Stimulated activated naive B cell treated with anti-CD40 and anti-IgM and Interleukin-4, amounts not matched to agents 10 μg/mL and 1 μg/mL and 100 μg/mL, for 72 hours (primary cell): Measurements from ENCODE around the gene ZNF550.

Experiments used
- ATAC-seq, 2 donors: fragments of 150-1000 bp; cut with Tn5 transposase; replicated peaks; 2 replicates each; pipeline ENCODE4 v1.10.0; 2021; ENCODE audit warnings: moderate library complexity in 1 of 2
- DNase-seq: peaks from one replicate; pipeline ENCODE4 v3.0.0; 2021
- H3K27ac Mint-ChIP-seq: one replicate; pipeline ENCODE4 v1.8.0; 2022; ENCODE audit warnings: mild to moderate bottlenecking, mixed read lengths
- H3K27me3 Mint-ChIP-seq, 2 donors: one replicate each; pipeline ENCODE4 v1.8.0; 2022; ENCODE audit warnings: mixed read lengths in 2 of 2
- H3K36me3 Mint-ChIP-seq, 2 donors: one replicate each; pipeline ENCODE4 v1.8.0; 2022; ENCODE audit warnings: mixed read lengths in 2 of 2, mild to moderate bottlenecking in 1 of 2
- H3K4me1 Mint-ChIP-seq, 2 donors: one replicate each; pipeline ENCODE4 v1.8.0; 2022; ENCODE audit warnings: mixed read lengths in 2 of 2, mild to moderate bottlenecking in 1 of 2
- H3K4me3 Mint-ChIP-seq, 2 donors: one replicate each; pipeline ENCODE4 v1.8.0; 2022; ENCODE audit warnings: mild to moderate bottlenecking in 2 of 2, mixed read lengths in 2 of 2, moderate library complexity in 1 of 2
- H3K9me3 Mint-ChIP-seq, 2 donors: one replicate each; pipeline ENCODE4 v1.8.0; 2022; ENCODE audit warnings: mixed read lengths in 2 of 2, mild to moderate bottlenecking in 1 of 2

ZNF550 gene

DNA sequence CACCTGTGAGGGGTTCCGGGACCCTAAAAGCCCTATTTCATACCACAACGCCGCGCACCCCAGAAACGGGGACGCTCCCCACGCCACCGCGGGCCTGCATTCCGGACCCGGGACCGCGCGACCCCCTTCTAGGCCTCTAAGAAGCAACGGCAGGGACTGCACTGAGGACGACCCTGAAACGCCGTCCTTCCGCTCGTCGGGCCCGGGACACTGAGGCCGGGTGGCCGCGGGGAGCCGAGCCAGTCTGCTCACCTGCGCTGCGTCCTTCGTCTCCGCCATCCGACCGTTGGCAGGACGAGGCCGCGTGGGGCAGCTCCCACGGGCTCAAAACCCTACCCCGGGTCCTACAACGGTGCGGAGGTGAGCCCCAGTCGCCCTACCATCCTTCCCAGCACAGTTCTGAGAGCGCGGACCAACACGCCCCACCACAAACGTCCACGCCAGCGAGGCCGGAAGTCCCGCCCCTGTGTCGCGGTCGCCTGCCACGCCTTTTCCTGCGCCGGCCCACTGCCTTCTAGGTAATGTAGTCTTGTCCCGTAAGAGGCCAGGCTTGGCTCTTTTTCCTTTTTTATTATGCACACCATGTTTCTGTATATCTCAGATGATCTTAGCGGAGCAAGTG, at the start of gene ZNF550:
TSS of gene ZNF550 (minus strand) at position 460 of the 622 bp plus-strand sequence. CDS start at position 279, 181 bp downstream.
- H3K4me3 Mint-ChIP-seq, result peak within 1 kb of the TSS; percentile 95 to 96

GRCh38 chr19:57606931-57607330, 47.3 kb upstream of the ZNF550 start:
- Mint-ChIP-seq H3K4me1 (peaks cover 4 to 6% of the 10 kb centered on the region in 2 donors), H3K36me3 (peaks cover 50 to 64% of the 10 kb centered on the region in 2 donors), H3K9me3 (peaks cover 8 to 13% of the 10 kb centered on the region in 2 donors), H3K4me3 (no peak overlapping the region), H3K27ac (no peak overlapping the region), H3K27me3 (no peaks in the 10 kb centered on the region)
- no peak for DNase-seq
- ATAC-seq, result no peak

More for the DNA sequence above, at the start of gene ZNF550:
- H3K27me3 Mint-ChIP-seq, result peaks cover 0 to 9% of the 10 kb centered on the region in 2 donors
- H3K4me1 Mint-ChIP-seq, result peaks cover 29 to 32% of the 10 kb centered on the region in 2 donors
- peak; percentile 76 for DNase-seq
- peaks cover 34 to 53% of the 10 kb centered on the region in 2 donors for H3K36me3 Mint-ChIP-seq
- H3K27ac Mint-ChIP-seq, result peak within 1 kb of the TSS; percentile 95
- ATAC-seq, result peak; percentile 97 to 100
- peaks cover 4 to 15% of the 10 kb centered on the region in 2 donors for H3K9me3 Mint-ChIP-seq

DNA sequence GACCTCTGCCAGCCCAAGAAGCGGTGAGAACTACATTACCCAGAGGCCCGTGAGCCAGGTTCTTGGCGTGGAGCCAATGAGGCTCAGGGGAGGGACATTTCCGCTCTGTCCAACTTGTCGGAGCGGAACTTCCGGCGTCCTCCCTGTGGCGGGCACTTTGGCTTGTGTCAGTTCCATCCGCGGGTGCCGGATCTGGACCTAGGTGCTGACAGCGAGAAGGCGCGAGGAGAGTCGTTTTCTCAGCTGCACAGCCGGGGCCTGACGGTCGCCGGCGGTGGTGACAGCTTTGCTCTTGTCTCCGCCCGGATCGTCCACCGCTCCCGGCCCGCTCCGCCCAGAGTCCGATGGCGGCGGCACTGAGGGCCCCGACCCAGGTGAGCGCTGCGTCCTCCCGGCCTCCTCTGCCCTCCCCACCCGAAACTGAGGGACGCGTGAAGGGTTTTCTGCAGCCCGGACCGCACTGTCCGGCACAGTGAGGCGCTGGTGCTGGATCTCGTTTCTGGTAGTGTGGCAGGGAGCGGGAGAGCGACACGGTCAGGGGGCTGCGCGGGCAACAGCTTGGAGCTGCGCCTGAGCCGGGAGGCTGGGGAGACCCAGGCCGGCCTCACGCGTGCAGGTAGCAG, 40.2 kb upstream of the ZNF550 start, which contains the start of gene ZNF530:
TSS of gene ZNF530 (plus strand) at position 125 of the 623 bp plus-strand sequence. CDS start 4,461 bp downstream, outside the sequence.
- DNase-seq (peak; percentile 87), ATAC-seq (peak; percentile 99 to 100)
- peak within 1 kb of the TSS; percentile 87 to 88 for H3K4me3 Mint-ChIP-seq
- H3K9me3 Mint-ChIP-seq, result peaks cover 9 to 22% of the 10 kb centered on the region in 2 donors
- peak within 1 kb of the TSS; percentile 84 for H3K27ac Mint-ChIP-seq
- H3K36me3 Mint-ChIP-seq, result peaks cover 36 to 37% of the 10 kb centered on the region in 2 donors
- H3K27me3 Mint-ChIP-seq, result no peaks in the 10 kb centered on the region
- peaks cover 18 to 32% of the 10 kb centered on the region in 2 donors for H3K4me1 Mint-ChIP-seq

- ATAC-seq (peak; percentile 33 to 41), DNase-seq (no peak)
- Mint-ChIP-seq H3K4me1 (peaks cover 18 to 32% of the 10 kb centered on the region in 2 donors), H3K36me3 (peaks cover 31 to 32% of the 10 kb centered on the region in 2 donors), H3K9me3 (peaks cover 9 to 22% of the 10 kb centered on the region in 2 donors), H3K4me3 (peak overlapping the region; percentile 87 to 88), H3K27me3 (no peaks in the 10 kb centered on the region), H3K27ac (peak overlapping the region; percentile 84)
Measured at GRCh38 chr19:57599377-57599760, 39.7 kb upstream of the ZNF550 start.

DNA sequence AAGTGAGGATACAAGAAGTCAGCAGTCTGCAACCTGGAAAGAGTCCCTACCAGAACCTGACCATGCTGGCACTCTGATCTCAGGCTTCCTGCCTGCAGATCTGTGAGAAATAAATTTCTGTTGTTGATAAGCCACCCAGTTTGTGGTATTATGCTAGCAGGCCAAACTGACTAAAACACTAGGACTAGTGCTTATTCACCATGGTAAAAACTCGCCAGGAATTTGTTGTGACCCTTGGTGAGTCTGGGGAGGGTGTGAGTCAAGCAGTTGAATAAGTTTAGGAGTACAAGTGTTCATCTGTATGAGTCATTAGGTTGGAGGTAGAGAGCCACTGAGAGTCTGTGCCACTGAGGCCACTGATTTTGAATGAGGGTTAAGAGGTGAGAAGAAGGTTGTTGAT, 27.9 kb upstream of the ZNF550 start:
- Mint-ChIP-seq H3K4me3 (no peak overlapping the region), H3K36me3 (peaks cover 76 to 83% of the 10 kb centered on the region in 2 donors), H3K27me3 (no peaks in the 10 kb centered on the region), H3K9me3 (peaks cover 39 to 40% of the 10 kb centered on the region in 2 donors), H3K4me1 (peaks cover 17 to 36% of the 10 kb centered on the region in 2 donors), H3K27ac (no peak overlapping the region)
- DNase-seq (no peak), ATAC-seq (no peak)

- H3K27ac Mint-ChIP-seq, result peak within 1 kb of the TSS; percentile 99
- no peaks in the 10 kb centered on the region for H3K27me3 Mint-ChIP-seq
- peak; percentile 91 to 94 for ATAC-seq
- H3K4me3 Mint-ChIP-seq, result peak within 1 kb of the TSS; percentile 87 to 98
- H3K36me3 Mint-ChIP-seq, result peaks cover 42 to 49% of the 10 kb centered on the region in 2 donors
- H3K4me1 Mint-ChIP-seq, result peaks cover 17 to 32% of the 10 kb centered on the region in 2 donors
- DNase-seq, result peak; percentile 92
- H3K9me3 Mint-ChIP-seq, result peaks cover 26% of the 10 kb centered on the region in 2 donors
Measured at GRCh38 chr19:57583521-57584416, 24.1 kb upstream of the ZNF550 start, which contains the start of gene ZIK1. Gene ZIK1 (plus strand): TSS chr19:57584145. CDS start chr19:57584357, 212 bp downstream.

GRCh38 chr19:57583104-57583520, 23.4 kb upstream of the ZNF550 start:
- peak overlapping the region; percentile 99 for H3K27ac Mint-ChIP-seq
- ATAC-seq, result no peak
- no peaks in the 10 kb centered on the region for H3K27me3 Mint-ChIP-seq
- H3K4me3 Mint-ChIP-seq, result peak overlapping the region; percentile 87 to 98
- peaks cover 35 to 43% of the 10 kb centered on the region in 2 donors for H3K36me3 Mint-ChIP-seq
- DNase-seq, result no peak
- H3K4me1 Mint-ChIP-seq, result peaks cover 17 to 34% of the 10 kb centered on the region in 2 donors
- peaks cover 21 to 23% of the 10 kb centered on the region in 2 donors for H3K9me3 Mint-ChIP-seq

- Mint-ChIP-seq H3K27me3 (no peaks in the 10 kb centered on the region), H3K4me3 (peak within 1 kb of the TSS; percentile 88 to 92), H3K36me3 (peaks cover 46 to 48% of the 10 kb centered on the region in 2 donors), H3K27ac (peak within 1 kb of the TSS; percentile 84), H3K4me1 (peaks cover 26 to 39% of the 10 kb centered on the region in 2 donors), H3K9me3 (peaks cover 30 to 33% of the 10 kb centered on the region in 2 donors)
- DNase-seq (peak; percentile 97), ATAC-seq (peak; percentile 92 to 94)
Measured at GRCh38 chr19:57578487-57579205, 19.0 kb upstream of the ZNF550 start, which contains the start of gene ZNF416. Gene ZNF416 (minus strand): TSS chr19:57578911. CDS start chr19:57578704, 207 bp downstream.

DNA sequence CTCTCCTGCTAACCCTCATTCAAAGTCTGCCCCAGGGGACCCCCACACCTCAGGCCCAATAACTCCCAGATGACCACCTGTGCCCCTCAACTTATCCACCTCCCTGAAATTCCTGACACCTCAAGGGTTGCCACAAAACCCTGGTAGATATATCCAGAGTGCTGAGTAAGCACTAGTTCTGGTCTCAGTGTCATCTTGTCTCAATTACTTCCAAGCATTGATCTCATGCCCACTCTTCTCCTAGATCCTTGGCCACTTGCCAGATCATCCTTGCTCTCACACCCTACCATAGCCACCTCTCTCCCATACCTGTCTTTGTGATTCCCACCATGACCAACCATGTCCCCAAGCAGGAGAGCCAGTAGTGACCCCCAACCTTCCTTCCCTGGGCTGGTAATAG, 17.0 kb upstream of the ZNF550 start:
- H3K4me1 Mint-ChIP-seq, result peaks cover 23 to 30% of the 10 kb centered on the region in 2 donors
- DNase-seq, result no peak
- peaks cover 62 to 63% of the 10 kb centered on the region in 2 donors for H3K36me3 Mint-ChIP-seq
- no peaks in the 10 kb centered on the region for H3K27me3 Mint-ChIP-seq
- H3K27ac Mint-ChIP-seq, result no peak overlapping the region
- ATAC-seq, result no peak
- H3K9me3 Mint-ChIP-seq, result peaks cover 29 to 33% of the 10 kb centered on the region in 2 donors
- H3K4me3 Mint-ChIP-seq, result no peak overlapping the region

- no peak overlapping the region for H3K27ac Mint-ChIP-seq
- DNase-seq, result no peak
Measured at GRCh38 chr19:57572415-57572947, 12.8 kb upstream of the ZNF550 start.

GRCh38 chr19:57570707-57571106, 11.0 kb upstream of the ZNF550 start:
- Mint-ChIP-seq H3K36me3 (peaks cover 60 to 80% of the 10 kb centered on the region in 2 donors), H3K4me1 (peaks cover 6 to 7% of the 10 kb centered on the region in 2 donors), H3K27ac (no peak overlapping the region), H3K27me3 (no peaks in the 10 kb centered on the region), H3K9me3 (peaks cover 41 to 43% of the 10 kb centered on the region in 2 donors), H3K4me3 (no peak overlapping the region)
- DNase-seq (no peak), ATAC-seq (no peak)

More at GRCh38 chr19:57572415-57572947, 12.8 kb upstream of the ZNF550 start:
- no peaks in the 10 kb centered on the region for H3K27me3 Mint-ChIP-seq
- H3K9me3 Mint-ChIP-seq, result peaks cover 46 to 50% of the 10 kb centered on the region in 2 donors
- peaks cover 73 to 83% of the 10 kb centered on the region in 2 donors for H3K36me3 Mint-ChIP-seq
- no peak overlapping the region for H3K4me3 Mint-ChIP-seq
- no peak for ATAC-seq
- H3K4me1 Mint-ChIP-seq, result peaks cover 17 to 21% of the 10 kb centered on the region in 2 donors

- H3K9me3 Mint-ChIP-seq, result peaks cover 42 to 44% of the 10 kb centered on the region in 2 donors
- DNase-seq (no peak), ATAC-seq (no peak)
- H3K27me3 Mint-ChIP-seq, result no peaks in the 10 kb centered on the region
- H3K27ac Mint-ChIP-seq, result no peak overlapping the region
- H3K36me3 Mint-ChIP-seq, result peaks cover 27 to 47% of the 10 kb centered on the region in 2 donors
- no peak overlapping the region for H3K4me3 Mint-ChIP-seq
- H3K4me1 Mint-ChIP-seq, result no peaks in the 10 kb centered on the region
Measured at GRCh38 chr19:57566396-57567265, 7.0 kb upstream of the ZNF550 start.
